ENCODE measurements around the gene CNNM2. TPM values are rescaled to one million over a fixed set of nuclear protein-coding genes. Genes with fewer than 3 reads are reported as not detected.

CNNM2 gene
- total RNA-seq, 4 donors from 2014 or later: 15.2 to 19.2 (median 15.9) TPM

GRCh38 chr10:102872163-102872562, 45.9 kb upstream of the CNNM2 start:
- intact Hi-C loops (cut with DNase I): no loop called here
- no peak for TF ChIP-seq POLR2A (IDR thresholded peaks at IDR 0.05)
- TF ChIP-seq CTCF (IDR thresholded peaks at IDR 0.05): no peak
- 97 to 99% methylated on average over 4 of the region's 4 CpGs for WGBS, 2 donors

GRCh38 chr10:102876747-102877153, 41.3 kb upstream of the CNNM2 start:
- intact Hi-C loops (cut with DNase I): no loop called here
- H3K4me1 ChIP-seq: no peaks in the 10 kb centered on the region
- TF ChIP-seq POLR2A (IDR thresholded peaks at IDR 0.05) (no peak), CTCF (IDR thresholded peaks at IDR 0.05) (no peak)
- 88 to 92% methylated on average over 2 of the region's 2 CpGs for WGBS, 2 donors
- no peak for DNase-seq
- H3K27ac ChIP-seq: no peak overlapping the region
- H3K36me3 ChIP-seq: peaks cover 0 to 4% of the 10 kb centered on the region in 2 donors
- H3K27me3 ChIP-seq: no peaks in the 10 kb centered on the region
- no peaks in the 10 kb centered on the region for H3K9me3 ChIP-seq
- H3K4me3 ChIP-seq (replicated peaks in 1 of 3): no peak overlapping the region

More at GRCh38 chr10:102872163-102872562, 45.9 kb upstream of the CNNM2 start:
- no peak overlapping the region for H3K4me3 ChIP-seq (replicated peaks in 1 of 3)
- no peaks in the 10 kb centered on the region for H3K9me3 ChIP-seq
- no peaks in the 10 kb centered on the region for H3K36me3 ChIP-seq
- no peak overlapping the region for H3K27ac ChIP-seq
- no peaks in the 10 kb centered on the region for H3K27me3 ChIP-seq
- H3K4me1 ChIP-seq: peaks cover 6 to 11% of the 10 kb centered on the region in 2 donors
- DNase-seq: no peak

GRCh38 chr10:102878629-102879028, 39.5 kb upstream of the CNNM2 start:
- DNase-seq: no peak
- intact Hi-C loops (cut with DNase I): no loop called here
- Histone ChIP-seq H3K9me3 (no peaks in the 10 kb centered on the region), H3K4me3 (replicated peaks in 1 of 3) (no peak overlapping the region), H3K27me3 (no peaks in the 10 kb centered on the region), H3K27ac (no peak overlapping the region), H3K36me3 (peaks cover 0 to 4% of the 10 kb centered on the region in 2 donors), H3K4me1 (no peaks in the 10 kb centered on the region)
- WGBS, 2 donors: 82 to 86% methylated on average over 4 of the region's 4 CpGs
- TF ChIP-seq POLR2A (IDR thresholded peaks at IDR 0.05) (no peak), CTCF (IDR thresholded peaks at IDR 0.05) (no peak)

- Histone ChIP-seq H3K9me3 (no peaks in the 10 kb centered on the region), H3K36me3 (peaks cover 0 to 4% of the 10 kb centered on the region in 2 donors), H3K4me1 (no peaks in the 10 kb centered on the region), H3K27ac (no peak overlapping the region), H3K27me3 (no peaks in the 10 kb centered on the region), H3K4me3 (replicated peaks in 1 of 3) (no peak overlapping the region)
- no peak for DNase-seq
- WGBS, 2 donors: 91 to 98% methylated on average over 2 of the region's 2 CpGs
- TF ChIP-seq POLR2A (IDR thresholded peaks at IDR 0.05) (no peak), CTCF (IDR thresholded peaks at IDR 0.05) (no peak)
- intact Hi-C loops (cut with DNase I): no loop called here
Observed at GRCh38 chr10:102880256-102880655, 37.8 kb upstream of the CNNM2 start.

- no peaks in the 10 kb centered on the region for H3K36me3 ChIP-seq
- intact Hi-C loops (cut with DNase I): no loop called here
- TF ChIP-seq POLR2A (IDR thresholded peaks at IDR 0.05): no peak
- TF ChIP-seq CTCF (IDR thresholded peaks at IDR 0.05): no peak
- 91 to 96% methylated on average over 1 of the region's 1 CpG for WGBS, 2 donors
- no peak overlapping the region for H3K27ac ChIP-seq
- H3K4me1 ChIP-seq: no peaks in the 10 kb centered on the region
- DNase-seq: no peak
- H3K27me3 ChIP-seq: no peaks in the 10 kb centered on the region
- H3K9me3 ChIP-seq: no peaks in the 10 kb centered on the region
- H3K4me3 ChIP-seq (replicated peaks in 1 of 3): no peak overlapping the region
Observed at GRCh38 chr10:102888048-102888447, 30.0 kb upstream of the CNNM2 start.
